Loucy (cell line): ENCODE measurements around the gene CLNK.

Experiments used
- H2AFZ ChIP-seq: fragments of 200-600 bp; sonication (generic); 2 replicates; pipeline ENCODE4 v1.6.0; 2016; ENCODE audit warnings: antibody characterized with exemption, mild to moderate bottlenecking, low read length, moderate library complexity
- H3F3A ChIP-seq: fragments of 200-600 bp; 2 replicates; pipeline ENCODE4 v1.6.0; 2016; ENCODE audit warnings: antibody characterized with exemption, low read depth, mild to moderate bottlenecking
- H3K27me3 ChIP-seq: fragments of 200-600 bp; sonication (generic); 2 replicates; pipeline ENCODE4 v1.6.1; 2014; ENCODE audit warnings: low read length, mild to moderate bottlenecking; ENCODE audit not compliant: insufficient read depth, poor library complexity, severe bottlenecking
- H3K36me3 ChIP-seq: fragments of 200-600 bp; sonication (generic); 2 replicates; pipeline ENCODE4 v1.6.1; 2016; ENCODE audit warnings: low read length; ENCODE audit not compliant: insufficient read depth
- H3K4me1 ChIP-seq: fragments of 200-600 bp; sonication (generic); 2 replicates; pipeline ENCODE4 v1.5.1; 2014; ENCODE audit warnings: low read length, mild to moderate bottlenecking; ENCODE audit not compliant: insufficient read depth, poor library complexity, severe bottlenecking
- H3K4me2 ChIP-seq: fragments of 200-600 bp; sonication (generic); 2 replicates; pipeline ENCODE4 v1.6.0; 2014; ENCODE audit warnings: antibody characterized with exemption, low read length, low read depth, mild to moderate bottlenecking; ENCODE audit not compliant: poor library complexity, severe bottlenecking
- H3K4me3 ChIP-seq: fragments of 200-600 bp; sonication (generic); 2 replicates; pipeline ENCODE4 v1.5.1; 2014; ENCODE audit warnings: low read length, mild to moderate bottlenecking, mixed read lengths; ENCODE audit not compliant: poor library complexity, severe bottlenecking
- H3K79me2 ChIP-seq: fragments of 200-600 bp; sonication (generic); 2 replicates; pipeline ENCODE4 v1.6.1; 2014; ENCODE audit warnings: low read length; ENCODE audit not compliant: insufficient read depth
- H3K9ac ChIP-seq: fragments of 200-600 bp; sonication (generic); 2 replicates; pipeline ENCODE4 v1.6.0; 2014; ENCODE audit warnings: mild to moderate bottlenecking, low read depth, low read length, moderate library complexity; ENCODE audit not compliant: poor library complexity, severe bottlenecking
- H3K9me2 ChIP-seq: fragments of 200-600 bp; sonication (generic); replicated peaks from 2 replicates; pipeline ENCODE4 v1.6.1; 2016; ENCODE audit warnings: low read depth, low read length, mixed read lengths
- H3K9me3 ChIP-seq: fragments of 200-600 bp; sonication (generic); 2 replicates; pipeline ENCODE4 v1.6.1; 2014; ENCODE audit warnings: mild to moderate bottlenecking, antibody characterized with exemption, low read length, low read depth; ENCODE audit not compliant: insufficient read depth
- H4K20me1 ChIP-seq: fragments of 200-600 bp; sonication (generic); 2 replicates; pipeline ENCODE4 v1.6.0; 2014; ENCODE audit warnings: antibody characterized with exemption, low read length, mild to moderate bottlenecking; ENCODE audit not compliant: insufficient read depth, poor library complexity, severe bottlenecking
- EZH2phosphoT487 ChIP-seq: fragments of 200-600 bp; IDR thresholded peaks from 2 replicates; pipeline ENCODE4 v1.6.1; 2018; ENCODE audit warnings: antibody characterized with exemption, mild to moderate bottlenecking, moderate library complexity, borderline replicate concordance
- TF ChIP-seq, protein P1 (sequence below): fragments of 200-600 bp; sonication (generic); conservative IDR thresholded peaks from 2 replicates; pipeline ENCODE4 v1.5.1; 2014; ENCODE audit warnings: mild to moderate bottlenecking, antibody characterized with exemption, low read length

Gene CLNK

GRCh38 chr4:10730590-10730989, 46.0 kb upstream of the CLNK start:
- Histone ChIP-seq H3K9me3 (no peaks in the 10 kb centered on the region), H3K4me1 (peaks cover 50% of the 10 kb centered on the region), H3K4me2 (no peak overlapping the region), H4K20me1 (no peaks in the 10 kb centered on the region), H3K9ac (no peak overlapping the region), H3K36me3 (no peaks in the 10 kb centered on the region), H2AFZ (no peak overlapping the region), H3K27me3 (no peaks in the 10 kb centered on the region), H3F3A (no peaks in the 10 kb centered on the region), H3K4me3 (no peak overlapping the region), H3K79me2 (no peaks in the 10 kb centered on the region), H3K9me2 (no peaks in the 10 kb centered on the region)
- TF ChIP-seq, protein P1, sequence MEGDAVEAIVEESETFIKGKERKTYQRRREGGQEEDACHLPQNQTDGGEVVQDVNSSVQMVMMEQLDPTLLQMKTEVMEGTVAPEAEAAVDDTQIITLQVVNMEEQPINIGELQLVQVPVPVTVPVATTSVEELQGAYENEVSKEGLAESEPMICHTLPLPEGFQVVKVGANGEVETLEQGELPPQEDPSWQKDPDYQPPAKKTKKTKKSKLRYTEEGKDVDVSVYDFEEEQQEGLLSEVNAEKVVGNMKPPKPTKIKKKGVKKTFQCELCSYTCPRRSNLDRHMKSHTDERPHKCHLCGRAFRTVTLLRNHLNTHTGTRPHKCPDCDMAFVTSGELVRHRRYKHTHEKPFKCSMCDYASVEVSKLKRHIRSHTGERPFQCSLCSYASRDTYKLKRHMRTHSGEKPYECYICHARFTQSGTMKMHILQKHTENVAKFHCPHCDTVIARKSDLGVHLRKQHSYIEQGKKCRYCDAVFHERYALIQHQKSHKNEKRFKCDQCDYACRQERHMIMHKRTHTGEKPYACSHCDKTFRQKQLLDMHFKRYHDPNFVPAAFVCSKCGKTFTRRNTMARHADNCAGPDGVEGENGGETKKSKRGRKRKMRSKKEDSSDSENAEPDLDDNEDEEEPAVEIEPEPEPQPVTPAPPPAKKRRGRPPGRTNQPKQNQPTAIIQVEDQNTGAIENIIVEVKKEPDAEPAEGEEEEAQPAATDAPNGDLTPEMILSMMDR, result no peak
- no peak for TF ChIP-seq EZH2phosphoT487

DNA sequence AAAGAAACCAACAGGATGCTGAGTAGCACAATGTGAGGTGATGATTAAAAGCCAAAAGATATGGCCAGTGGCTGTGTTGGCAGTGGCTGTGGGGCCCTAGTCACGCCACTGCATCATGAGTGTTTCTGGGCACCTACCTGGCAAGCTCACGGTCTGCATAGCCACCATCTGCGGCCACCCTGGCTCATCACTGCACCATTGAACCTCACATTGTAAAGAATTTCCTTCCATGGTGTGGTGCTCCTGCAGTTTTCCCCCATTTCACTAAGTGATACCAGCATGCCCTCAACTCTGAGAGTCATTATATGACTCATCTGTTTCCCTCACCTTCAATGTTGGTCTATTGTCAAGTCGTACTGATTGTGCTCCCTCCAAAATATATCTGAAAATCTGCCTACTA, 45.5 kb upstream of the CLNK start:
- Histone ChIP-seq H3K9me2 (no peaks in the 10 kb centered on the region), H3K4me1 (peaks cover 50% of the 10 kb centered on the region), H3K9ac (no peak overlapping the region), H3K27me3 (no peaks in the 10 kb centered on the region), H3F3A (no peaks in the 10 kb centered on the region), H3K36me3 (no peaks in the 10 kb centered on the region), H3K9me3 (no peaks in the 10 kb centered on the region), H3K79me2 (no peaks in the 10 kb centered on the region), H2AFZ (no peak overlapping the region), H3K4me2 (no peak overlapping the region), H3K4me3 (no peak overlapping the region), H4K20me1 (no peaks in the 10 kb centered on the region)
- no peak for TF ChIP-seq EZH2phosphoT487
- TF ChIP-seq, protein P1, result no peak

DNA sequence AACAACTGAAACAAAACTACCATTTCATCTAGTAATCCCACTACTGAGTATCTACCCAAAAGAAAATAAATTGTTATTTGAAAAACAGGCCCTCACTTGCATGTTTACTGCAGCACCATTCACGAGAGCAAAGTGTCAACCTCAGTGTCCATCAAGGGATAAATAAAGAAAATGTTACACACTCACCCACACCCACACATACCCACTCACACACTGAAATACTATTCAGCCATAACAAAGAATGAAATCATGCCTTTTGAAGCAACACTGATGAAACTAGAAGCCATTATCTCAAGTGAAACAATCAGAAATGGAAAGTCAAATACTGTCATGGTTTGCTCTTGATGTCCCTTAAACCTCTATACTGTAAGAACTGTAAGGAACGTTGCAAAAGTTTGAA, 44.8 kb upstream of the CLNK start:
- H3K4me3 ChIP-seq, result no peak overlapping the region
- H3K4me2 ChIP-seq, result no peak overlapping the region
- no peaks in the 10 kb centered on the region for H3K27me3 ChIP-seq

More for the DNA sequence above, 44.8 kb upstream of the CLNK start:
- Histone ChIP-seq H3K79me2 (no peaks in the 10 kb centered on the region), H3K9ac (no peak overlapping the region), H3K4me1 (peaks cover 50% of the 10 kb centered on the region), H3K9me2 (no peaks in the 10 kb centered on the region), H3K36me3 (no peaks in the 10 kb centered on the region), H3F3A (no peaks in the 10 kb centered on the region), H4K20me1 (no peaks in the 10 kb centered on the region), H2AFZ (no peak overlapping the region), H3K9me3 (no peaks in the 10 kb centered on the region)
- no peak for TF ChIP-seq EZH2phosphoT487
- TF ChIP-seq, protein P1, result no peak
